ENCODE data around the gene HIF1AN. TPM values are rescaled to one million over a fixed set of nuclear protein-coding genes. Genes with fewer than 3 reads are reported as not detected.

HIF1AN gene
- total RNA-seq, 6 experiments from 2014 or later, result 58.2 to 65.2 (median 58.9) TPM

DNA sequence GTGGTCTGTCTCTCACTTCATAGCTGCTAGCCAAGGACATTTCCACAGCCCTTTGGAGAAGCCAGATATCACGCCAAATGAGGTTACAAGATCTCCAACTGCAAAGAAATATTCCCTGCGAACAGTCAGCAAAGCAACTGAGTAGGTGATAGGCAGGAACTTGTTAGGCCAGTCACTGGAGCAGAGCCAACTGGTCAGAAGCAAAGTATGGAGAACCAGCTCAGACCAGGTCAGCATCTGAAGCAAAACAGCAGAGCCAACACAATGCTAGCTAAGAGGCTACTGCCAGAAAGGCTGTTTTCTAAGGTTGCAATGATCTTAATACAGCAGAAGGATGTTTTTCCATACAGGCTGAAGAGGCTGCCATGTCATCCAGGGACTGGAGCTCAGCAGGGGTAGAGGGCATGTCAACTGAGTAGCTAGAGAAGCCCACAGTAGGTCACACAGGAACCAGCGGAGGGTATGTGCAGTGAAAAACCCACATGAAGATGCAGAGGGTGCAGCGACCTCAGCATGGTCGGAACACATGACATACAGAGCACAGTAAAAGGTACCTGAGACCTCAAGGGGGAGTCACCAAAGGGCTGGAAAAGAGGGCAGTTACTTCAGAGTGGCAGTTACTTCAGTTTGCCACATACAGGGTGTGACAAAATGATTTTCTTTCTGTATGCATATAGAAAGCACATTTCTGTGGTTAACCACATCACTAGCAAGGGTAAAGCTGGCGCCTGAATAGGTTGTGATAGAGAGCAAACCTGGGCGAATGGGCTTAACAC, 25.0 kb upstream of the HIF1AN start:
- no peak for DNase-seq
- no peak overlapping the region for H3K4me3 Mint-ChIP-seq
- H3K36me3 Mint-ChIP-seq (ENCODE audit: low read depth), result no peaks in the 10 kb centered on the region
- H3K27ac Mint-ChIP-seq, result no peak overlapping the region
- H3K27me3 Mint-ChIP-seq (ENCODE audit: insufficient read depth), result peaks cover 2% of the 10 kb centered on the region
- TF ChIP-seq, protein P1, sequence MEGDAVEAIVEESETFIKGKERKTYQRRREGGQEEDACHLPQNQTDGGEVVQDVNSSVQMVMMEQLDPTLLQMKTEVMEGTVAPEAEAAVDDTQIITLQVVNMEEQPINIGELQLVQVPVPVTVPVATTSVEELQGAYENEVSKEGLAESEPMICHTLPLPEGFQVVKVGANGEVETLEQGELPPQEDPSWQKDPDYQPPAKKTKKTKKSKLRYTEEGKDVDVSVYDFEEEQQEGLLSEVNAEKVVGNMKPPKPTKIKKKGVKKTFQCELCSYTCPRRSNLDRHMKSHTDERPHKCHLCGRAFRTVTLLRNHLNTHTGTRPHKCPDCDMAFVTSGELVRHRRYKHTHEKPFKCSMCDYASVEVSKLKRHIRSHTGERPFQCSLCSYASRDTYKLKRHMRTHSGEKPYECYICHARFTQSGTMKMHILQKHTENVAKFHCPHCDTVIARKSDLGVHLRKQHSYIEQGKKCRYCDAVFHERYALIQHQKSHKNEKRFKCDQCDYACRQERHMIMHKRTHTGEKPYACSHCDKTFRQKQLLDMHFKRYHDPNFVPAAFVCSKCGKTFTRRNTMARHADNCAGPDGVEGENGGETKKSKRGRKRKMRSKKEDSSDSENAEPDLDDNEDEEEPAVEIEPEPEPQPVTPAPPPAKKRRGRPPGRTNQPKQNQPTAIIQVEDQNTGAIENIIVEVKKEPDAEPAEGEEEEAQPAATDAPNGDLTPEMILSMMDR (IDR thresholded peaks at IDR 0.05), result no peak
- H3K9me3 Mint-ChIP-seq, result no peaks in the 10 kb centered on the region
- peaks cover 30% of the 10 kb centered on the region for H3K4me1 Mint-ChIP-seq (ENCODE audit: low read depth)

DNA sequence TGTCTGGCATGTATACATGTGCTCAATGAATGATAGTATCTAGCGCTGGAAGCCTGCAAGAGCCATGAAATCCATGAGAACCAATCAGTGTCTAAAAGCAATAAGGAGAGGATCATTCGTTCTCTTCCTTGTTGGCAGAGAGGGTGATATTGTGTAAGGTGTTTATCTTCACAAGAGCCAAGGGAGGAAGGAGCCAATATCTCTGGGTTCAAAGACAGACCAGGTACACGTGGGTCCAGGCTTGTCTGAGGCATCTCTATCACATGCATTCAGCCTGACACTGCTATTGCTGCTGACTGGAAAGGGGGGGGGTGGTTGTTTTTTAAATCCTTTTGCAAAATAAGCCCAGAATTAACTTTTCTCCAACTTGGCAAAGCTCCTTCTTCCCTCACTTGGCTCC, 20.1 kb upstream of the HIF1AN start:
- Mint-ChIP-seq H3K36me3 (ENCODE audit: low read depth) (no peaks in the 10 kb centered on the region), H3K27ac (no peak overlapping the region), H3K4me1 (ENCODE audit: low read depth) (peaks cover 22% of the 10 kb centered on the region), H3K4me3 (no peak overlapping the region), H3K9me3 (no peaks in the 10 kb centered on the region), H3K27me3 (ENCODE audit: insufficient read depth) (peaks cover 2% of the 10 kb centered on the region)
- no peak for DNase-seq
- TF ChIP-seq, protein P1 (IDR thresholded peaks at IDR 0.05), result no peak

DNA sequence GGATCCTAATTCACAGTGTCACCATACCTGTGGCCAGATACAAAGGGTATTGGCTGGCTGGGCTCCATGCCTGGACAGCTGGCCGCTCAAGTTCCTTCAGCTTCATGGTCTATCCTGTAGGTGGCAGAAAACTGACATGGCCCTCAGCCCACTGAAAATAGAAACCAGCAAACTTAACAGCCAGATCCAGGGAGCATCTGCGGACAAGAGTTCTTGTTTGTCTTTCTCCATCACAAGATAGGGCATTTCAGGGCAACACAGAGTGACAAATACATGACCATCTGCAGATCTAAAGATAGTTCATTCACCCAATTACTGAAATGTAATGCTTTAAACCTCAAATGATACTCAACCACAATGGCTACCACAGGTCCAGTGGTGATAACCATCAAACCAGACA, 18.9 kb upstream of the HIF1AN start:
- TF ChIP-seq, protein P1 (IDR thresholded peaks at IDR 0.05), result peak; percentile 58
- Mint-ChIP-seq H3K4me1 (ENCODE audit: low read depth) (peaks cover 33% of the 10 kb centered on the region), H3K27me3 (ENCODE audit: insufficient read depth) (peaks cover 2% of the 10 kb centered on the region; the same call in 1 of the 2 replicates)

DNA sequence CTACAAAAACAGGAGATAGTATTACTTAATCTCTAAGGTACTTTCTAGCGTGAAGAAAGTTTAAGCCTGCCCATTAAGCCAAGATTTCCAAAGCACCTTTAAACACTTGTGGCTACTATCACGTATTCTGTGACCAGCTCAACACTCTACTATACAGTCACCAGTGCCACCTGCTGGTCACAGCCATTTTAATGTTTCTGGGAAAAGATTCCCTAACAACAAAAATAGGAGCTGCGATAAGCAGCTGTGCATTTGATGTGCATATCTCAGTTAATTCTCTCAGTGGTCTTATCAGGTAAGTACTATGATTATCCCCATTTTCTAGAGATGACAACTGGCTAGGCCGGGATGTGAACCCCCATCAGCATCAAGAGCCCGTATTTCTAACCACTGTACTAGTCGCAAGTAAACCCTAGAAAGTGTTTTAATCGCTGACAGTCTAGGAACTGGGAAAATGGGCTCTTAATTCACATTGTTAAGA, 16.9 kb upstream of the HIF1AN start:
- TF ChIP-seq, protein P1 (IDR thresholded peaks at IDR 0.05), result peak; percentile 88
- Mint-ChIP-seq H3K4me1 (ENCODE audit: low read depth) (peaks cover 42% of the 10 kb centered on the region), H3K36me3 (ENCODE audit: low read depth) (no peaks in the 10 kb centered on the region; the same call in 1 of the 2 replicates), H3K4me3 (peak overlapping the region; percentile 84), H3K9me3 (no peaks in the 10 kb centered on the region), H3K27me3 (ENCODE audit: insufficient read depth) (peaks cover 2% of the 10 kb centered on the region; the same call in 1 of the 2 replicates), H3K27ac (no peak overlapping the region)
- DNase-seq, result peak; percentile 67

More for the DNA sequence above, 18.9 kb upstream of the HIF1AN start:
- DNase-seq, result peak; percentile 13
- Mint-ChIP-seq H3K36me3 (ENCODE audit: low read depth) (no peaks in the 10 kb centered on the region), H3K9me3 (no peaks in the 10 kb centered on the region), H3K27ac (no peak overlapping the region), H3K4me3 (no peak overlapping the region)

DNA sequence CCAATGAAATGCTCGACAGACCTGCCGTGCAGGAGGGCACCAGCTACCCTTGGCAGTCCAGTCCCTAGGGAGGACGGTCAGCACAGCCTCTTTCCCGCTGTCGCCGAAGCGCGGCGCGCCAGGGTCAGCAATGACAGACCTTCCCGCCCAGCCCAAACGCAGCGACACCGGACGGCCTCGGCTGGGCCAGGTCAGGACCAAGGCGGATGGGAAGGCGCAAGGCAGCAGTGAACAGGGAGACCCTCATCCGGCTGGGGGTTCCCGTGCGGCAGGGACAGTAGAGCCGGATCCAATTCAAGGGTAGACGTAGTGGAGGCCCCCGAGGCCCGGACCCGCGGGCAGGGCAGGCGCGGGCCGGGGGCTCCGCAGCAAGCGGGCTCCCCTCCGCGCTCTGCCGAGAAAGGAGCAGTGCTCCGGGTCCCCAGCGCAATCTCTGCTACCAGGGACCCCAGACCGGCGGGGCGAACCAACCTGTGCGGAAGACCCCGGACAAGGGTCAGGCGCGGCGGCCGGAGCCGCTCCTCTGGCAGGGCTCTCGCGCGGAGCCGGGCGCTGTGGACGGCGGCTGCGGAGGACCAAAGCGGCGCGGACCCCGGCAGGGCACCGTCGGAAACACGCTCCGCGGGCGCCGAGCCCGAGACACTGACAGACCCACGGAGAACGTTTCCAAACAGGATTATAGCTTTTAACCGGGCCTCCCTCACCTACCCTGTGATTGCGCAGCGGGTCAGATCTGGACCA, 16.3 kb upstream of the HIF1AN start, which contains the start of gene SEC31B:
TSS of gene SEC31B (minus strand) at position 551 of the 741 bp plus-strand sequence. CDS start 2,909 bp downstream, outside the sequence.
- Mint-ChIP-seq H3K27me3 (ENCODE audit: insufficient read depth) (peaks cover 2% of the 10 kb centered on the region; the same call in 1 of the 2 replicates), H3K36me3 (ENCODE audit: low read depth) (no peaks in the 10 kb centered on the region; the same call in 1 of the 2 replicates), H3K27ac (peak within 1 kb of the TSS; percentile 70), H3K9me3 (no peaks in the 10 kb centered on the region), H3K4me1 (ENCODE audit: low read depth) (peaks cover 42% of the 10 kb centered on the region), H3K4me3 (peak within 1 kb of the TSS; percentile 84)
- DNase-seq, result no peak
- TF ChIP-seq, protein P1 (IDR thresholded peaks at IDR 0.05), result no peak
